GM23338 (cell line): ENCODE data around the gene DEUP1. TPM values are rescaled to one million over a fixed set of nuclear protein-coding genes. Genes with fewer than 3 reads are reported as not detected.
"Not testable (repeated sequence)": the region's sequence is repeated elsewhere in the genome, so short reads cannot be mapped to it uniquely, and the experiment has no call there.

Experiments
- ATAC-seq: fragments of 200-7000 bp; cut with Tn5 transposase; 3 replicates; pipeline ENCODE4 v1.9.1; 2020
- DNase-seq: peaks from one replicate; pipeline ENCODE4 v3.0.0-alpha.2; 2015; ENCODE audit warnings: low spot score
- H2AFZ ChIP-seq: fragments of 200-600 bp; sonication (generic); 2 replicates; pipeline ENCODE4 v1.8.0; 2016; ENCODE audit warnings: antibody characterized with exemption, mild to moderate bottlenecking, moderate library complexity
- H3F3A ChIP-seq: fragments of 200-600 bp; sonication (generic); replicated peaks from 2 replicates; pipeline ENCODE4 v1.8.0; 2017; ENCODE audit warnings: antibody characterized with exemption, mixed run types, low read depth
- H3K27ac ChIP-seq: fragments of 200-600 bp; sonication (generic); 2 replicates; pipeline ENCODE4 v1.6.1; 2016; ENCODE audit warnings: low read depth
- H3K27me3 ChIP-seq: fragments of 200-600 bp; sonication (generic); 2 replicates; pipeline ENCODE4 v1.8.0; 2016; ENCODE audit warnings: mild to moderate bottlenecking, mixed run types, moderate library complexity; ENCODE audit not compliant: insufficient read depth
- H3K36me3 ChIP-seq: fragments of 200-600 bp; sonication (generic); 2 replicates; pipeline ENCODE4 v1.8.0; 2016; ENCODE audit warnings: mild to moderate bottlenecking; ENCODE audit not compliant: insufficient read depth
- H3K4me1 ChIP-seq: fragments of 200-600 bp; sonication (generic); 2 replicates; pipeline ENCODE4 v1.8.0; 2016; ENCODE audit warnings: mild to moderate bottlenecking, moderate library complexity; ENCODE audit not compliant: insufficient read depth
- H3K4me2 ChIP-seq: fragments of 200-600 bp; sonication (generic); 2 replicates; pipeline ENCODE4 v1.7.1; 2017; ENCODE audit warnings: mixed run types
- H3K4me3 ChIP-seq: fragments of 200-600 bp; sonication (generic); 2 replicates; pipeline ENCODE4 v1.6.1; 2016; ENCODE audit warnings: mixed run types
- H3K79me2 ChIP-seq: fragments of 200-600 bp; sonication (generic); replicated peaks from 2 replicates; pipeline ENCODE4 v1.8.0; 2017; ENCODE audit warnings: mild to moderate bottlenecking; ENCODE audit not compliant: insufficient read depth
- H3K9me2 ChIP-seq: fragments of 200-600 bp; sonication (generic); 2 replicates; pipeline ENCODE4 v1.8.0; 2017; ENCODE audit not compliant: insufficient read depth
- H4K20me1 ChIP-seq: fragments of 200-600 bp; sonication (generic); replicated peaks from 2 replicates; pipeline ENCODE4 v1.8.0; 2017; ENCODE audit warnings: mild to moderate bottlenecking; ENCODE audit not compliant: insufficient read depth
- H3K27ac Mint-ChIP-seq: 2 replicates; pipeline ENCODE4 v1.8.0; 2020; ENCODE audit warnings: inconsistent platforms, mild to moderate bottlenecking, moderate library complexity, mixed read lengths
- H3K27me3 Mint-ChIP-seq: 3 replicates; pipeline ENCODE4 v1.8.0; 2022; ENCODE audit warnings: low read depth, mild to moderate bottlenecking, moderate library complexity, mixed read lengths, inconsistent platforms; ENCODE audit not compliant: insufficient read depth, poor library complexity
- H3K36me3 Mint-ChIP-seq: 3 replicates; pipeline ENCODE4 v1.8.0; 2021; ENCODE audit warnings: low read depth, mild to moderate bottlenecking, inconsistent platforms, moderate library complexity, mixed read lengths
- H3K4me1 Mint-ChIP-seq: 3 replicates; pipeline ENCODE4 v1.8.0; 2020; ENCODE audit warnings: mild to moderate bottlenecking, inconsistent platforms, mixed read lengths
- H3K4me3 Mint-ChIP-seq: 3 replicates; pipeline ENCODE4 v1.8.0; 2021; ENCODE audit warnings: moderate library complexity, mild to moderate bottlenecking, inconsistent platforms, mixed read lengths
- H3K9me3 Mint-ChIP-seq: 3 replicates; pipeline ENCODE4 v1.8.0; 2020; ENCODE audit warnings: moderate library complexity, mild to moderate bottlenecking, inconsistent platforms, mixed read lengths
- CREB1 ChIP-seq: fragments of 250-450 bp; sonication (Bioruptor Pico); IDR thresholded peaks from 2 replicates; pipeline ENCODE4 v1.5.0; 2020; ENCODE audit warnings: low read depth, mild to moderate bottlenecking, moderate library complexity
- ETS1 ChIP-seq: IDR thresholded peaks from 2 replicates; pipeline ENCODE4 v1.6.1; 2016; ENCODE audit warnings: antibody characterized with exemption
- EZH2phosphoT487 ChIP-seq: fragments of 200-600 bp; sonication (generic); IDR thresholded peaks from one replicate; pipeline ENCODE4 v1.8.1; 2018; ENCODE audit warnings: antibody characterized with exemption; ENCODE audit not compliant: unreplicated experiment
- JUNB ChIP-seq: IDR thresholded peaks from one replicate; pipeline ENCODE4 v1.6.1; 2016; ENCODE audit warnings: antibody characterized with exemption; ENCODE audit not compliant: unreplicated experiment
- POLR2AphosphoS5 ChIP-seq: IDR thresholded peaks from 2 replicates; pipeline ENCODE4 v1.6.1; 2016; ENCODE audit warnings: antibody characterized with exemption, low read depth
- REST ChIP-seq: IDR thresholded peaks from one replicate; pipeline ENCODE4 v1.6.1; 2018; ENCODE audit warnings: antibody characterized with exemption; ENCODE audit not compliant: unreplicated experiment
- ZNF114 ChIP-seq: fragments of 250-450 bp; sonication (Bioruptor Pico); IDR thresholded peaks from 2 replicates; pipeline ENCODE4 v1.5.0; 2020; ENCODE audit warnings: mild to moderate bottlenecking, moderate library complexity
- polyA plus RNA-seq: library from polyadenylated mRNA; unstranded; fragments of >200 nt; fragmentation: Nextera tagmentation; extraction: Ambion mirVana; gene quantifications from 2 replicates; pipeline ENCODE4 v1.2.1, GENCODE V29; 2016
- total RNA-seq: library from RNA; depleted of rRNA; stranded (reverse); fragments of >200 nt; shearing (Covaris generic); gene quantifications from 2 replicates; pipeline ENCODE4 v1.2.3, GENCODE V29; 2014
- TF ChIP-seq, protein P1 (sequence below): fragments of 250-450 bp; sonication (Bioruptor Pico); IDR thresholded peaks from 2 replicates; pipeline ENCODE4 v1.5.0; 2020; ENCODE audit warnings: mild to moderate bottlenecking, moderate library complexity
- TF ChIP-seq, protein P2 (sequence below), 2 experiments: fragments of 200-600 bp in 1 of 2; sonication (generic) in 1 of 2; conservative IDR thresholded peaks; 2 replicates each; pipeline versions ENCODE4 v1.5.1 to v1.6.1; 2016 to 2017; ENCODE audit warnings: antibody characterized with exemption in 2 of 2, low read depth in 2 of 2, mild to moderate bottlenecking in 2 of 2, moderate library complexity in 1 of 2

Gene DEUP1
- total and polyA plus RNA-seq, 2 experiments from 2014 or later, result 0.63 to 1.7 TPM

DNA sequence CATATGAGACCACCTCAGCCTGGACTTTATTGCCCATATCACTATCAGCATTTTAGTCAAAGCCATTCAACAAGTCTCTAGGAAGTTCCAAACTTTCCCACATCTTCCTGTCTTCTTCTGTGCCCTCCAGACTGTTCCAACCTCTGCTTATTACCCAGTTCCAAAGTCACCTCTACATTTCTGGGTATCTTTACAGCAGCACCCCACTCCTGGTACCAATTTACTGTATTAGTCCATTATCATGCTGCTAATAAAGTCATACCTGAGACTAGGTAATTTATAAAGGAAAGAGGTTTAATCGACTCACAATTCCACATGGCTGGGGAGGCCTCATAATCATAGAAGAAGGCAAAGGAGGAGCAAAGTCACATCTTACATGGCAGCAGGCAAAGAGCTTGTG lies 16.1 kb upstream of the DEUP1 start:
- not testable (repeated sequence) for H3K4me3 Mint-ChIP-seq, H3K9me2 ChIP-seq
- peaks cover 51% of the 10 kb centered on the region for H3K9me3 Mint-ChIP-seq

DNA sequence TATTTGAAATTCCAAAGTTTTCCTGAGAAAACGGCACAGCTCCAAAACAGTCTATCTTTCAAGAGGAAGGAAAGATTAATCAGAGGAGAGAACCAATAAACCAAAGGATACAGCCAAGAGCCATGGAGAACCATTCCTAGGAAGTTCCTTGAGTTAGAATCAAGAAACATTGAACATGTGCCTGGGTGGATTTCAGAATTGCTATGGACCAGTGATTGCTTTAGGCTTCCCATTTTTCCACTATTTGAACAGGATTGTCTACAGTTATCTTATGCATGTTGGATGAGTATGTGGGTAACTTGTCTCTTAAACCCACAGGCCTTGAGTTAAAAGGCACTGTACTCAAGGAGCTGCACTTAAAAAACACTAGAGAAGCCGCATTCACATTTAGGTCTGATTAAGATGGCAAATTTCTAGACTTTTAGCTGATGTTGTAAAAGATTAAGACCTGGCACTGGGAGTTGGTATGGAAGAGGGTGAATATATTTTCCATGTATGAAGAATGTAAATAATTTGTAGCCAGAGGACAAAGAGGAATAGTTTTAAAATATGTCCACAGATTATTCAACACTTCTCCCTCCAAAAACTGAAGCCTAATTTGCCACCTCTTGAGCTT lies 11.2 kb upstream of the DEUP1 start:
- H3K9me2 ChIP-seq, result no peaks in the 10 kb centered on the region
- H3K79me2 ChIP-seq, result no peaks in the 10 kb centered on the region
- no peaks in the 10 kb centered on the region for H3K27me3 ChIP-seq
- H3K27ac ChIP-seq, result no peak overlapping the region
- H3K4me1 ChIP-seq, result no peaks in the 10 kb centered on the region
- Mint-ChIP-seq H3K4me3 (no peak overlapping the region), H3K36me3 (peaks cover 27% of the 10 kb centered on the region), H3K27me3 (no peaks in the 10 kb centered on the region), H3K4me1 (no peaks in the 10 kb centered on the region), H3K27ac (no peak overlapping the region), H3K9me3 (peaks cover 24% of the 10 kb centered on the region)
- H3K36me3 ChIP-seq, result peaks cover 7% of the 10 kb centered on the region; the same call in 1 of the 2 replicates
- no peak overlapping the region for H3K4me3 ChIP-seq
- H3K4me2 ChIP-seq, result no peak overlapping the region
- ATAC-seq (no peak), DNase-seq (no peak)
- H2AFZ ChIP-seq, result no peak overlapping the region
- H4K20me1 ChIP-seq, result no peaks in the 10 kb centered on the region
- H3F3A ChIP-seq, result no peaks in the 10 kb centered on the region
- no peak for TF ChIP-seq POLR2AphosphoS5
- TF ChIP-seq, protein P1, sequence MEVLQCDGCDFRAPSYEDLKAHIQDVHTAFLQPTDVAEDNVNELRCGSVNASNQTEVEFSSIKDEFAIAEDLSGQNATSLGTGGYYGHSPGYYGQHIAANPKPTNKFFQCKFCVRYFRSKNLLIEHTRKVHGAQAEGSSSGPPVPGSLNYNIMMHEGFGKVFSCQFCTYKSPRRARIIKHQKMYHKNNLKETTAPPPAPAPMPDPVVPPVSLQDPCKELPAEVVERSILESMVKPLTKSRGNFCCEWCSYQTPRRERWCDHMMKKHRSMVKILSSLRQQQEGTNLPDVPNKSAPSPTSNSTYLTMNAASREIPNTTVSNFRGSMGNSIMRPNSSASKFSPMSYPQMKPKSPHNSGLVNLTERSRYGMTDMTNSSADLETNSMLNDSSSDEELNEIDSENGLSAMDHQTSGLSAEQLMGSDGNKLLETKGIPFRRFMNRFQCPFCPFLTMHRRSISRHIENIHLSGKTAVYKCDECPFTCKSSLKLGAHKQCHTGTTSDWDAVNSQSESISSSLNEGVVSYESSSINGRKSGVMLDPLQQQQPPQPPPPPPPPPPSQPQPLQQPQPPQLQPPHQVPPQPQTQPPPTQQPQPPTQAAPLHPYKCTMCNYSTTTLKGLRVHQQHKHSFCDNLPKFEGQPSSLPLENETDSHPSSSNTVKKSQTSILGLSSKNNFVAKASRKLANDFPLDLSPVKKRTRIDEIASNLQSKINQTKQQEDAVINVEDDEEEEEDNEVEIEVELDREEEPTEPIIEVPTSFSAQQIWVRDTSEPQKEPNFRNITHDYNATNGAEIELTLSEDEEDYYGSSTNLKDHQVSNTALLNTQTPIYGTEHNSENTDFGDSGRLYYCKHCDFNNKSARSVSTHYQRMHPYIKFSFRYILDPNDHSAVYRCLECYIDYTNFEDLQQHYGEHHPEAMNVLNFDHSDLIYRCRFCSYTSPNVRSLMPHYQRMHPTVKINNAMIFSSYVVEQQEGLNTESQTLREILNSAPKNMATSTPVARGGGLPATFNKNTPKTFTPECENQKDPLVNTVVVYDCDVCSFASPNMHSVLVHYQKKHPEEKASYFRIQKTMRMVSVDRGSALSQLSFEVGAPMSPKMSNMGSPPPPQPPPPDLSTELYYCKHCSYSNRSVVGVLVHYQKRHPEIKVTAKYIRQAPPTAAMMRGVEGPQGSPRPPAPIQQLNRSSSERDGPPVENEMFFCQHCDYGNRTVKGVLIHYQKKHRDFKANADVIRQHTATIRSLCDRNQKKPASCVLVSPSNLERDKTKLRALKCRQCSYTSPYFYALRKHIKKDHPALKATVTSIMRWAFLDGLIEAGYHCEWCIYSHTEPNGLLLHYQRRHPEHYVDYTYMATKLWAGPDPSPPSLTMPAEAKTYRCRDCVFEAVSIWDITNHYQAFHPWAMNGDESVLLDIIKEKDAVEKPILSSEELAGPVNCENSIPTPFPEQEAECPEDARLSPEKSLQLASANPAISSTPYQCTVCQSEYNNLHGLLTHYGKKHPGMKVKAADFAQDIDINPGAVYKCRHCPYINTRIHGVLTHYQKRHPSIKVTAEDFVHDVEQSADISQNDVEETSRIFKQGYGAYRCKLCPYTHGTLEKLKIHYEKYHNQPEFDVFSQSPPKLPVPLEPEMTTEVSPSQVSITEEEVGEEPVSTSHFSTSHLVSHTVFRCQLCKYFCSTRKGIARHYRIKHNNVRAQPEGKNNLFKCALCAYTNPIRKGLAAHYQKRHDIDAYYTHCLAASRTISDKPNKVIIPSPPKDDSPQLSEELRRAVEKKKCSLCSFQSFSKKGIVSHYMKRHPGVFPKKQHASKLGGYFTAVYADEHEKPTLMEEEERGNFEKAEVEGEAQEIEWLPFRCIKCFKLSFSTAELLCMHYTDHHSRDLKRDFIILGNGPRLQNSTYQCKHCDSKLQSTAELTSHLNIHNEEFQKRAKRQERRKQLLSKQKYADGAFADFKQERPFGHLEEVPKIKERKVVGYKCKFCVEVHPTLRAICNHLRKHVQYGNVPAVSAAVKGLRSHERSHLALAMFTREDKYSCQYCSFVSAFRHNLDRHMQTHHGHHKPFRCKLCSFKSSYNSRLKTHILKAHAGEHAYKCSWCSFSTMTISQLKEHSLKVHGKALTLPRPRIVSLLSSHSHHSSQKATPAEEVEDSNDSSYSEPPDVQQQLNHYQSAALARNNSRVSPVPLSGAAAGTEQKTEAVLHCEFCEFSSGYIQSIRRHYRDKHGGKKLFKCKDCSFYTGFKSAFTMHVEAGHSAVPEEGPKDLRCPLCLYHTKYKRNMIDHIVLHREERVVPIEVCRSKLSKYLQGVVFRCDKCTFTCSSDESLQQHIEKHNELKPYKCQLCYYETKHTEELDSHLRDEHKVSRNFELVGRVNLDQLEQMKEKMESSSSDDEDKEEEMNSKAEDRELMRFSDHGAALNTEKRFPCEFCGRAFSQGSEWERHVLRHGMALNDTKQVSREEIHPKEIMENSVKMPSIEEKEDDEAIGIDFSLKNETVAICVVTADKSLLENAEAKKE, result no peak
- no peak for TF ChIP-seq ETS1
- TF ChIP-seq REST, result no peak
- no peak for TF ChIP-seq CREB1 (CRISPR knock-in tag)
- no peak for TF ChIP-seq EZH2phosphoT487
- TF ChIP-seq, protein P2, sequence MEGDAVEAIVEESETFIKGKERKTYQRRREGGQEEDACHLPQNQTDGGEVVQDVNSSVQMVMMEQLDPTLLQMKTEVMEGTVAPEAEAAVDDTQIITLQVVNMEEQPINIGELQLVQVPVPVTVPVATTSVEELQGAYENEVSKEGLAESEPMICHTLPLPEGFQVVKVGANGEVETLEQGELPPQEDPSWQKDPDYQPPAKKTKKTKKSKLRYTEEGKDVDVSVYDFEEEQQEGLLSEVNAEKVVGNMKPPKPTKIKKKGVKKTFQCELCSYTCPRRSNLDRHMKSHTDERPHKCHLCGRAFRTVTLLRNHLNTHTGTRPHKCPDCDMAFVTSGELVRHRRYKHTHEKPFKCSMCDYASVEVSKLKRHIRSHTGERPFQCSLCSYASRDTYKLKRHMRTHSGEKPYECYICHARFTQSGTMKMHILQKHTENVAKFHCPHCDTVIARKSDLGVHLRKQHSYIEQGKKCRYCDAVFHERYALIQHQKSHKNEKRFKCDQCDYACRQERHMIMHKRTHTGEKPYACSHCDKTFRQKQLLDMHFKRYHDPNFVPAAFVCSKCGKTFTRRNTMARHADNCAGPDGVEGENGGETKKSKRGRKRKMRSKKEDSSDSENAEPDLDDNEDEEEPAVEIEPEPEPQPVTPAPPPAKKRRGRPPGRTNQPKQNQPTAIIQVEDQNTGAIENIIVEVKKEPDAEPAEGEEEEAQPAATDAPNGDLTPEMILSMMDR (conservative IDR thresholded peaks at IDR 0.05; ENCODE audit: low read depth in 2 of 2), result no peak
- no peak for TF ChIP-seq JUNB
- TF ChIP-seq ZNF114 (CRISPR knock-in tag), result no peak

More for the DNA sequence above, 16.1 kb upstream of the DEUP1 start:
- H3K36me3 Mint-ChIP-seq, result peaks cover 55% of the 10 kb centered on the region
- H3K4me1 ChIP-seq, H3K27ac ChIP-seq, H3K27ac Mint-ChIP-seq, H3F3A ChIP-seq, H4K20me1 ChIP-seq, H3K79me2 ChIP-seq, ATAC-seq, H3K27me3 ChIP-seq, H3K27me3 Mint-ChIP-seq, H3K4me1 Mint-ChIP-seq, DNase-seq, H3K4me3 ChIP-seq, H2AFZ ChIP-seq, H3K4me2 ChIP-seq: not testable (repeated sequence)
- H3K36me3 ChIP-seq, result peaks cover 12% of the 10 kb centered on the region; the same call in 1 of the 2 replicates
